ENCODE data around the gene CNTNAP5. TPM values are rescaled to one million over a fixed set of nuclear protein-coding genes. Genes with fewer than 3 reads are reported as not detected.

Gene CNTNAP5
- total and polyA plus RNA-seq, 4 donors: not detected

DNA sequence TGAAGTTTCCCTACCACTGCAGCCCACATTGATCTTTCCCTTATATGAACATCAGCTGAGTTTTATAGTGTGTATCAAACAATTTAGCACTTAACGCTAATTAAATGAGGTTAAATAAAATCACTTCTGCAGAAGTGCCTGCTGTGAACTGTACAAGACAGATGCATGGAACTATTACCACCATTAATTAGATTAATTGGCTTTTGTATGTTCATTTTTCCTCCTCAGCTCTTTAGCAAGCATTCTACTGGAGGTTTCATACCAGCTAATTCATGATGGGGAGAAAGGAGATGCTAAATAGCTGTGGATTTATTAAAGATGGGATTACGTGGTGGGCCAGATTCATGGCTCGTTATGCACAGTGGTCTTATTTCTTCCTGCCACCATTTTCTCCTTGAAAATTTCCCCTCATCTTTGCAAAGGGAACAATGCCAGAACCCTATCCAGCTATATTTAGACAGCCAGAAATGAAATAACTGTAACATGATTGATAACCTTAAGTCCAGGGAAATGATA is 96.7 kb downstream of the CNTNAP5 start (continued):
- TF ChIP-seq, protein P1, sequence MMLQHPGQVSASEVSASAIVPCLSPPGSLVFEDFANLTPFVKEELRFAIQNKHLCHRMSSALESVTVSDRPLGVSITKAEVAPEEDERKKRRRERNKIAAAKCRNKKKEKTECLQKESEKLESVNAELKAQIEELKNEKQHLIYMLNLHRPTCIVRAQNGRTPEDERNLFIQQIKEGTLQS (IDR thresholded peaks at IDR 0.05): no peak
- no peak for TF ChIP-seq YY1 (IDR thresholded peaks at IDR 0.05)
- no peak for TF ChIP-seq RXRA (IDR thresholded peaks at IDR 0.05)
- TF ChIP-seq, protein P2, sequence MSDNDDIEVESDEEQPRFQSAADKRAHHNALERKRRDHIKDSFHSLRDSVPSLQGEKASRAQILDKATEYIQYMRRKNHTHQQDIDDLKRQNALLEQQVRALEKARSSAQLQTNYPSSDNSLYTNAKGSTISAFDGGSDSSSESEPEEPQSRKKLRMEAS (IDR thresholded peaks at IDR 0.05): no peak
- TF ChIP-seq JUND (IDR thresholded peaks at IDR 0.05): no peak
- no peak for TF ChIP-seq NR2F2 (IDR thresholded peaks at IDR 0.05)
- TF ChIP-seq RAD21 (IDR thresholded peaks at IDR 0.05): no peak
- no peak for TF ChIP-seq HNF4A (conservative IDR thresholded peaks at IDR 0.05)
- no peak for TF ChIP-seq SP1 (IDR thresholded peaks at IDR 0.05)

DNA sequence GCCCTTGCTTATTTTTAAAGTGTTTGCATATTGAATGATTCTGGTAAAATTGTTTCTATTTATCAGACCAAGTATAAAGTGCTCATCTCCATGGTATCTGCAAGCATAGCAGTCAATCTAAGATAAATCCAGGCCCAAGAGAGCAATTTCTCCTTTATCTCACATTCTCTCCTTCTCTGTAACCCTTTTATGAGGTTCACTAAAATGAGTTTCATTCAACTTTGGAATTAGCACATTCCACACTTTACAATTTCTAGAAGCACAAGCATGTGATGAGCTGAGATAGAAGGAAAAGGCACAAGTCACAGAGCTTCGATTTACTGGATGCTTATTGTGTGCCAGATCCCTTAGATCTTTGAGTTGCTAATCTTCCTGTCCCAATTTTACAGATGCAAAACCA is 97.3 kb downstream of the CNTNAP5 start:
- WGBS: 71% methylated on average over 1 of the region's 1 CpG
- no peaks in the 10 kb centered on the region for H3K9me3 ChIP-seq (ENCODE audit: control insufficient read depth in 4 of 4, low read length in 3 of 4)
- H3K27me3 ChIP-seq (ENCODE audit: control insufficient read depth in 4 of 4, insufficient read depth in 4 of 4, low read length in 3 of 4): no peaks in the 10 kb centered on the region
- no peak overlapping the region for H3K9ac ChIP-seq (ENCODE audit: low read depth in 1 of 2, low read length in 2 of 2)
- TF ChIP-seq EGR1 (IDR thresholded peaks at IDR 0.05; ENCODE audit: low read depth in 2 of 2) (no peak), FOXA1 (IDR thresholded peaks at IDR 0.05) (no peak), YY1 (IDR thresholded peaks at IDR 0.05) (no peak), JUND (IDR thresholded peaks at IDR 0.05) (no peak), RXRA (IDR thresholded peaks at IDR 0.05) (no peak), FOXA2 (IDR thresholded peaks at IDR 0.05) (no peak)
- TF ChIP-seq, protein P3, sequence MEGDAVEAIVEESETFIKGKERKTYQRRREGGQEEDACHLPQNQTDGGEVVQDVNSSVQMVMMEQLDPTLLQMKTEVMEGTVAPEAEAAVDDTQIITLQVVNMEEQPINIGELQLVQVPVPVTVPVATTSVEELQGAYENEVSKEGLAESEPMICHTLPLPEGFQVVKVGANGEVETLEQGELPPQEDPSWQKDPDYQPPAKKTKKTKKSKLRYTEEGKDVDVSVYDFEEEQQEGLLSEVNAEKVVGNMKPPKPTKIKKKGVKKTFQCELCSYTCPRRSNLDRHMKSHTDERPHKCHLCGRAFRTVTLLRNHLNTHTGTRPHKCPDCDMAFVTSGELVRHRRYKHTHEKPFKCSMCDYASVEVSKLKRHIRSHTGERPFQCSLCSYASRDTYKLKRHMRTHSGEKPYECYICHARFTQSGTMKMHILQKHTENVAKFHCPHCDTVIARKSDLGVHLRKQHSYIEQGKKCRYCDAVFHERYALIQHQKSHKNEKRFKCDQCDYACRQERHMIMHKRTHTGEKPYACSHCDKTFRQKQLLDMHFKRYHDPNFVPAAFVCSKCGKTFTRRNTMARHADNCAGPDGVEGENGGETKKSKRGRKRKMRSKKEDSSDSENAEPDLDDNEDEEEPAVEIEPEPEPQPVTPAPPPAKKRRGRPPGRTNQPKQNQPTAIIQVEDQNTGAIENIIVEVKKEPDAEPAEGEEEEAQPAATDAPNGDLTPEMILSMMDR (IDR thresholded peaks at IDR 0.05; ENCODE audit: low read depth, low read length, missing input control): no peak
- TF ChIP-seq, protein P2 (IDR thresholded peaks at IDR 0.05): no peak
- H3K4me1 ChIP-seq (ENCODE audit: control insufficient read depth in 4 of 4, insufficient read depth in 4 of 4, low read length in 3 of 4): no peaks in the 10 kb centered on the region
- DNase-seq (ENCODE audit: low spot score): no peak
- no peaks in the 10 kb centered on the region for H3K36me3 ChIP-seq (ENCODE audit: control insufficient read depth in 4 of 4, insufficient read depth in 3 of 4, low read depth in 1 of 4, low read length in 3 of 4)
- no peak overlapping the region for H3K4me3 ChIP-seq (ENCODE audit: low read depth in 1 of 3, low read length in 3 of 3)
- no peak overlapping the region for H3K27ac ChIP-seq (ENCODE audit: low read depth in 1 of 2, low read length in 2 of 2)

DNA sequence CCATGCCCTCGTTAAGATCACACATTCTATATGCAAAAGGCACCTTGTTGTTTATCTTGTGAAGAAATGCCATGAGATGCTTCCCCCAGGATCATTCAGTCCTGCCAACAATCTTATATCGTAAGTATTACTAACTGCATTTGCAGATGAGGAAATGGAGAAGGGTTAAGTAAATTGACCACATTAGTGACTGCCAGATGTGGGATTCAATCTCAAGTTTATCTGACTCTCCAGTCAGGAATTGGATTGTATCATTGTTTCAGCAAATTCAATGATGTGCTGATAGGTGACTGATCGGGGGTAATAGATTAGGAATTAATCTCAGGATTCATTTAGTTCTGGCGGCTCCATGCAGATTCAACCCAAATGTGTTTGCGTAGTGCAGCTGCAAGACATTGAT is 106.2 kb downstream of the CNTNAP5 start:
- Histone ChIP-seq H3K27ac (ENCODE audit: low read depth in 1 of 2, low read length in 2 of 2) (no peak overlapping the region), H3K4me1 (ENCODE audit: control insufficient read depth in 4 of 4, insufficient read depth in 4 of 4, low read length in 3 of 4) (no peaks in the 10 kb centered on the region), H3K36me3 (ENCODE audit: control insufficient read depth in 4 of 4, insufficient read depth in 3 of 4, low read depth in 1 of 4, low read length in 3 of 4) (no peaks in the 10 kb centered on the region), H3K9me3 (ENCODE audit: control insufficient read depth in 4 of 4, low read length in 3 of 4) (no peaks in the 10 kb centered on the region), H3K9ac (ENCODE audit: low read depth in 1 of 2, low read length in 2 of 2) (no peak overlapping the region), H3K4me3 (ENCODE audit: low read depth in 1 of 3, low read length in 3 of 3) (no peak overlapping the region), H3K27me3 (ENCODE audit: control insufficient read depth in 4 of 4, insufficient read depth in 4 of 4, low read length in 3 of 4) (no peaks in the 10 kb centered on the region)
- no peak for TF ChIP-seq JUND (IDR thresholded peaks at IDR 0.05)
- TF ChIP-seq SP1 (IDR thresholded peaks at IDR 0.05): no peak
- no peak for TF ChIP-seq NR2F2 (IDR thresholded peaks at IDR 0.05)
- no peak for TF ChIP-seq TAF1 (conservative IDR thresholded peaks at IDR 0.05)
- TF ChIP-seq YY1 (IDR thresholded peaks at IDR 0.05): no peak
- TF ChIP-seq, protein P3 (IDR thresholded peaks at IDR 0.05; ENCODE audit: low read depth, low read length, missing input control): no peak
- TF ChIP-seq, protein P1 (IDR thresholded peaks at IDR 0.05): no peak
- TF ChIP-seq FOXA1 (IDR thresholded peaks at IDR 0.05): no peak
- TF ChIP-seq FOXA2 (IDR thresholded peaks at IDR 0.05): no peak
- no peak for DNase-seq (ENCODE audit: low spot score)
- WGBS: 71% methylated on average over 5 of the region's 5 CpGs
